Activated T-helper 17 cell treated with anti-CD3 and anti-CD28 coated beads, Interleukin-2, amount 50 U/mL, for 72 hours (primary cell): Measurements from ENCODE around the gene IL36A. TPM values are rescaled to one million over a fixed set of nuclear protein-coding genes. Genes with fewer than 3 reads are reported as not detected.

ENCODE experiments used
- ATAC-seq: fragments of 150-1000 bp; cut with Tn5 transposase; replicated peaks from 2 replicates; pipeline ENCODE4 v1.10.0; 2021; ENCODE audit warnings: mild to moderate bottlenecking, moderate library complexity
- H3K27ac Mint-ChIP-seq: one replicate; pipeline ENCODE4 v1.8.0; 2022; ENCODE audit warnings: mixed read lengths
- H3K27me3 Mint-ChIP-seq: one replicate; pipeline ENCODE4 v1.8.0; 2022; ENCODE audit warnings: mixed read lengths
- H3K36me3 Mint-ChIP-seq: one replicate; pipeline ENCODE4 v1.8.0; 2022; ENCODE audit warnings: low read depth, mild to moderate bottlenecking, mixed read lengths
- H3K4me1 Mint-ChIP-seq: one replicate; pipeline ENCODE4 v1.8.0; 2022; ENCODE audit warnings: mixed read lengths
- H3K4me3 Mint-ChIP-seq: one replicate; pipeline ENCODE4 v1.8.0; 2022; ENCODE audit warnings: mild to moderate bottlenecking, mixed read lengths
- H3K9me3 Mint-ChIP-seq: one replicate; pipeline ENCODE4 v1.8.0; 2022; ENCODE audit warnings: mixed read lengths
- total RNA-seq, 2 donors: library from RNA; stranded (reverse); gene quantifications; one replicate each; pipeline ENCODE4 v1.2.3, GENCODE V29; 2022

IL36A gene
- total RNA-seq, 2 donors from 2014 or later, result not detected

DNA sequence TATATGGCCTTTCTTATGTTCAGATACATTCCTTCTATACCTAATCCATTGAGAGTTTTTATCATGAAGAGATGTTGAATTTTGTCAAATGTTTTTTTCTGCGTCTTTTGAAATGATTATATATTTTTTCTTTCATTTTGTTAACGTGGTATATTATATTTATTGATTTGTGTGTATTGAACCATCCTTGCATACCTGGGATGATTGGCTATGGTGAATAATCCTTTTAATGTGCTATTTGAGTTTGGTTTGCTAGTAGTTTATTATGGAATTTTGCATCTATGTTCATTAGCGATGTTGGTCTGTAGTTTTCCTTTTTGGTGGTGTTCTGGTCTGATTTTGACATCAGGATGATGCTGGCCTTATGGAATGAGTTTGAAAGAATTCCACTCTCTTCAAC, 15.6 kb upstream of the IL36A start:
- Mint-ChIP-seq H3K4me3 (no peak overlapping the region), H3K9me3 (peaks cover 11% of the 10 kb centered on the region), H3K4me1 (peaks cover 13% of the 10 kb centered on the region), H3K36me3 (no peaks in the 10 kb centered on the region), H3K27ac (no peak overlapping the region), H3K27me3 (no peaks in the 10 kb centered on the region)
- ATAC-seq, result no peak

DNA sequence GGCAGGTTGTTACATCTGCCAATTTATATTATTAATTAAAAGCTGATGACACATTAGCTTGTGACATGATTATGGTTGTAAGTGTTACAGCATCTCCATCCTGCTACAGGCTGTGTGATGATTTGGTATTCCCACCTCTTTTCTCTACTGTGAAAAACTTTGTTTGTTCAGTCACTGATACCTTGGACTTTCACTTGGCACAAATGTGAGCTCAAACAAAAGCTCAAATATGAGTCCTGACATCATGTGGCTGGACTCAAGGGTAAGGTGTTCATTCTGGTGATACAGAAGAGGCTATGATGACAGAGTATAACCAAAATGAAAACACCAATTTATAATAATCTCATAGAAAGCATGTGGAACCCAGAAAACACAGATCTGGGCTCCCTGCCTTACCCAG, 11.4 kb upstream of the IL36A start:
- no peak overlapping the region for H3K4me3 Mint-ChIP-seq
- no peak for ATAC-seq
- no peaks in the 10 kb centered on the region for H3K27me3 Mint-ChIP-seq
- H3K36me3 Mint-ChIP-seq, result no peaks in the 10 kb centered on the region
- no peak overlapping the region for H3K27ac Mint-ChIP-seq
- H3K4me1 Mint-ChIP-seq, result peaks cover 20% of the 10 kb centered on the region
- H3K9me3 Mint-ChIP-seq, result peaks cover 11% of the 10 kb centered on the region

DNA sequence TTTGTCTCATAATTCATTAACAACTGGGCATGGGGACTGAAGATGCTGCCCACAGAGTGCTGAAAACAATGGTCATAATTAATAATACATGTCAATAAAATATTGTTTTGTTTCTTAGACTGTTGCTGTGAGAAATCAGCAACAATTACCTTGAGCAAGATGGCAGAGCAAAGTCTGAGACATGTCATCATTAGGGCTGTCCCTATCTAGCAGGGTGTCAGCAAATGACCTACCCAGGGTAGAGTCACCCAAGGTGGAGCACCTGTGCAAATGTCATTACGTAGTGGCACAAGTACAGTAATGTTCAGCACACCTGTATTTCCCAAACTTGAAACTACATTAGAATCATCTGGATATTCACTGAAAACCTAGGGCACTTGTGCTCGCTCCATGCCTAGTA, 10.6 kb upstream of the IL36A start:
- no peak for ATAC-seq
- Mint-ChIP-seq H3K4me3 (no peak overlapping the region), H3K36me3 (no peaks in the 10 kb centered on the region), H3K27ac (no peak overlapping the region), H3K9me3 (peaks cover 14% of the 10 kb centered on the region), H3K4me1 (peaks cover 20% of the 10 kb centered on the region), H3K27me3 (no peaks in the 10 kb centered on the region)

DNA sequence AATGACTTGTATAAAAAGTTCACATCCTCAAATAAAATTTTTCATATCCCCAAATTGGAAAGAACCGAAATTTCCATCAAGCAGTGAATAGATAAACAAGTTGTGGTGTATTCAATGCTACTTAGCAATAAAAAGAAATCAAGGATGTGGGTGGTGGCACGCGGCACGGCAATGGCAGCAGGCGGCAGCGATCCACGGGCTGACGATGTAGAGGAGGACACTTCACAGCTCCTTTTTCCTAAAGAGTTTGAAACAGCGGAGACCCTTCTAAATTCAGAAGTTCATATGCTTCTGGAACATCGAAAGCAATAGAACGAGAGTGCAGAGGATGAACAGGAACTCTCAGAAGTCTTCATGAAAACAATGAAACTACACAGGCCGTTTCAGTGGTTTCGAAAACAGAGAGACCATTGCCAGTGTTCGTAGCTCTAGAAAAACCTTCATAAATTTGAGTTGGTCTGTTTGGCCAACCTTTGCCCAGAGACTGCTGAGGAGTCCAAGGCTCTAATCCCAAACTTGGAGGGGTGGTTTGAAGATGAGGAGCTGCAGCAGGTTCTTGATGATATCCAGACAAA, 9.8 kb upstream of the IL36A start:
- Mint-ChIP-seq H3K36me3 (no peaks in the 10 kb centered on the region), H3K4me1 (peaks cover 20% of the 10 kb centered on the region), H3K27me3 (no peaks in the 10 kb centered on the region), H3K9me3 (peaks cover 15% of the 10 kb centered on the region), H3K4me3 (peak overlapping the region; percentile 78), H3K27ac (peak overlapping the region; percentile 42)
- ATAC-seq, result peak; percentile 66

DNA sequence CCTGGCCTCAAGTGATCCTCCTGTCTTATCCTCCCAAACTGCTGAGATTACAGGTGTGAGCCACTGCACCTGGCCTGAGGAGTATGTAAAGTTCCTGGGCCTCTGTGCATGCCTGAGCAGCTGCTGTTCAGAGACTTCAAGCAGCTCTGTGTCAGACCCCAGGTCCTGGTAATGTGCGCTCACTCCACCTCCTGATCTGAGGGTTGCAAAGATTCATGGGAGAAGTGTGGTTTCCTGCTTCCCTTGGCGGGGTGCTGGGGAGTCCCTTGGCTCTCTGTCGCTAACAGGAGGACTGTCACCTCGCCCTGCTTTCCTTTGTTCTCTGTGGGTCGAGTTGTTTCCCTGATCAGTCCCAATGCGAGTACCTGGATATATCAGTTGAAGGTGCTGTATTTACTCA, 8.6 kb upstream of the IL36A start:
- Mint-ChIP-seq H3K4me3 (peak overlapping the region; percentile 78), H3K36me3 (no peaks in the 10 kb centered on the region), H3K27me3 (no peaks in the 10 kb centered on the region), H3K9me3 (peaks cover 23% of the 10 kb centered on the region), H3K27ac (peak overlapping the region; percentile 52), H3K4me1 (peaks cover 20% of the 10 kb centered on the region)
- ATAC-seq, result peak; percentile 93

DNA sequence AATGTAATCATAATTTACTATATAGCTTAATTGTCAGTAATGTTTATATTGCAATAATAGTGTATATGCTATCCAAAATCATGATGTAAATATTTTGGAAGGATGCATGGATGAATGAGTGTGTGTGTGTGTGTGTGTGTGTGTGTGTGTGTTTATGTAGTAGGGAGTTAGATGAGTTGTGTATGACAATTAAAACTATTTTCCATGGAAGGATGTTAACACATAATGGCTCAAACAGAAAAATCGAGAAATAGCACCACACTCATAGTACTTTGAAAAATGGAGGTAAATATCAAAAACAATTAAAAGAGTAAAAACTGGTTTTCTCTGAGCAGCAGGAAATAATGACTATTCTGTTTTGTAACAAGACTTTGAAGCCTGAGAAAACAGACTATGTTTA, 8.1 kb upstream of the IL36A start:
- Mint-ChIP-seq H3K4me3 (peak overlapping the region; percentile 78), H3K36me3 (no peaks in the 10 kb centered on the region), H3K9me3 (peaks cover 21% of the 10 kb centered on the region), H3K27ac (peak overlapping the region; percentile 52), H3K4me1 (peaks cover 20% of the 10 kb centered on the region), H3K27me3 (no peaks in the 10 kb centered on the region)
- no peak for ATAC-seq

DNA sequence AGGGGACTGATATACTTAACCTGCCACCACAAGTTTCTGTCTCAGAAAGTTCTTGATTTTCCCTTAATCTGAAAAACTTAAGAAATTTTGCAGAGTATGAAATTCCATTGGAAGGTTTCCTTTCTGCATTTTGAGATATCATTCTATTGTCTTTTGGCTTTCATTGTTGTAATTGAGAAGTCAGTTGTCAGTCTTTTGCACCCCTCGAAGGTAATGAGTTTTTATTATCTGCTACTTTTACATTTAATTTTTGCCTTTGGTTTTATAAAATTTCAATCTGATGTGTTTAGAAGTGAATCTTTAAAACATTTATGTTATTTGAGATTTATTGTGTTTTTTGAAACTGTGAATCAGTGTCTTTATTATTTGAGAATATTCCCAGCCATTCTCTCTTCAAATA, 4.8 kb upstream of the IL36A start:
- Mint-ChIP-seq H3K4me1 (peaks cover 17% of the 10 kb centered on the region), H3K27ac (no peak overlapping the region), H3K9me3 (peaks cover 12% of the 10 kb centered on the region), H3K36me3 (no peaks in the 10 kb centered on the region), H3K4me3 (no peak overlapping the region), H3K27me3 (no peaks in the 10 kb centered on the region)
- no peak for ATAC-seq

DNA sequence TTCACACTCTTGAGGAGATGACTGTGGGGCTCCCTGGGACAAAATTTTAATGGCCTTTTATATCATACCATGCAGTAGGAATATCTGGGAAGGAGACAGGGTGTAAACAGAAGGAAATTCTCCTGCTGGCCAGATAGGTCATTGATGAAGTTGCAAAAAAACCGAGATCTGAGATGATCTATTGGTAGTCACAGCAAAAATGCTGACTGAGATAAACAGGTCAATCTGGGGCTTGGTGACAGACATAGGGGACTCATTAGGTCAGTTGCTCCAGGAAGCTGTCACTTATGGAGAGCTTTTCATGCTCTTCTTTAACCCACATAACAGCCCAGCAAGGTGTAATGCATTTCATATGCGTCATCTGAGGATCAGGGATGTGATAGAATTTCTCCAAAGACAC, 2.6 kb upstream of the IL36A start:
- Mint-ChIP-seq H3K27ac (no peak overlapping the region), H3K36me3 (no peaks in the 10 kb centered on the region), H3K4me1 (no peaks in the 10 kb centered on the region), H3K4me3 (no peak overlapping the region), H3K9me3 (peaks cover 12% of the 10 kb centered on the region), H3K27me3 (no peaks in the 10 kb centered on the region)
- ATAC-seq, result no peak

DNA sequence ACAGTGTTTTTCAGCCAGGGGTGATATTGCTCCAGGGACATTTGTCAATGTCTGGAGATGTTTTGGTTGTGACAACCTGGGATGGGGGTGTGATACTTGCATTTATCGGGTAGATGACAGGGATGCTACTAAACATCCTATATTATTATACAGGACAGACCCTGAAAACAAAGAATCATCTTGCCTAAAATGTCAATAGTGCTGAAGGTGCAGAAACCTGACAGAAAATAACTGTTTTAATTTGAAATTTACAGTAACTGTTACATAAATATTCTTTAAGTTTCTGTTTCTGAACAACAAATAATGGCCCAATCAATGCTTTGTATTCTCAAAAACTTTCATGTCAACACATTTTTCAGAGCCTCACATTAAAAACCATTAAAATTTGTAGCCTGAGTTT, 2.0 kb downstream of the IL36A start:
- no peak for ATAC-seq
- H3K27ac Mint-ChIP-seq, result no peak overlapping the region
- H3K4me1 Mint-ChIP-seq, result no peaks in the 10 kb centered on the region
- H3K4me3 Mint-ChIP-seq, result no peak overlapping the region
- H3K27me3 Mint-ChIP-seq, result peaks cover 4% of the 10 kb centered on the region
- no peaks in the 10 kb centered on the region for H3K36me3 Mint-ChIP-seq
- no peaks in the 10 kb centered on the region for H3K9me3 Mint-ChIP-seq

DNA sequence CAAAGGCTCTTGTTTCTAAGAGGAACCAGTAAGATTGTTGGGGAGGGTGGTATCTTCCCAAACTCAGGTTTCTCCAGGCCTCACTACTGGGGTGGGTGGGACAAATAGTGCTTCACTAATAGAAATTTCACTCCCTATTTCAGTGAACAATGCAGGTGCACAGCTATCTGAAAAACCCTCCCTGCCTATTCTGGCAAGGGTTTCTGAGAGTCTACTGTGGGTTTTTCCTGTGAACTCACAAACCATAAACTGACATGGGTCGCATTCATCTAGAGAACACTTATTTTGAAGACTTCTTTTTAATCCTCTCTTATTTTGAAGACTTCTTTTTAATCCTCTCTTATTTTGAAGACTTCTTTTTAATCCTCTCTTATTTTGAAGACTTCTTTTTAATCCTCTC, 4.4 kb downstream of the IL36A start:
- Mint-ChIP-seq H3K36me3 (no peaks in the 10 kb centered on the region), H3K4me3 (no peak overlapping the region), H3K27me3 (peaks cover 7% of the 10 kb centered on the region), H3K9me3 (no peaks in the 10 kb centered on the region), H3K27ac (no peak overlapping the region), H3K4me1 (no peaks in the 10 kb centered on the region)
- ATAC-seq, result no peak

DNA sequence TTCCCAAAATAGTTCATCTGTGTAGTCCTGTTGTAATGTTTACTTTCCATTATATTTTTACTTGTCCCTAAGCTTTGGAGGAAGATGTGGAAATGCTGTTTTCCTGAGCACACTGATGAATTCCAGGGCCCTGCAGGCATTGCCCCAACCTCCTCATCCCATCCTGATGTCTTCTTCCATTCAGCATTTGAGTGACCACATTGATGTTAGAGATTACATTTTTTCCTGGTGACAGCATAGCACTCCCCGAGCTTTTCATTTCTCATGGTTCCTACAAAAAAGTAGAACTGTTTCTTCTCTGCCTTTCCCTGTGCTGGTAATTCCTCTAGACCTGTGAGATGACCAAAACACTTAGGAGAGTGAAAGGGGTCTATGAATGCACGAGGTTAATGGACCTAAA, 4.8 kb downstream of the IL36A start:
- Mint-ChIP-seq H3K9me3 (no peaks in the 10 kb centered on the region), H3K4me3 (no peak overlapping the region), H3K27ac (no peak overlapping the region), H3K36me3 (no peaks in the 10 kb centered on the region), H3K27me3 (peaks cover 7% of the 10 kb centered on the region), H3K4me1 (no peaks in the 10 kb centered on the region)
- ATAC-seq, result no peak

DNA sequence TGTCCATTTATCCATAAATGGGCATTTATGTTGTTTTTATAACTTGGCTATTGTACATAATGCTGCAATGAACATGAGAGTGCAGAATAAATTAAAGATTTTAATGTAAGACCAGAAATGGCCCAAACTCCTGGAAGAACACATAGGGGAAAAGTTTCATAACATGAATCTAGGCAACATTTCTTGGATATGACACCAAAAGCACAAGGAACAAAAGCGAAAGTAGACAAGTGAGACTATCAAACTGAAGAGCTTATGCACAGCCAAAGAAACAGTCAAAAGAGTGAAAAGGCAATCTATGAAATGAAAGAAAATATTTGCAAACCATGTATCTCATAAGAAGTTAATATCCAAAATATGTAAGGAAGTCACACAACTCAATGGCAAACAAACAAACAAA, 5.8 kb downstream of the IL36A start:
- H3K4me1 Mint-ChIP-seq, result no peaks in the 10 kb centered on the region
- no peaks in the 10 kb centered on the region for H3K9me3 Mint-ChIP-seq
- no peak overlapping the region for H3K4me3 Mint-ChIP-seq
- no peak for ATAC-seq
- peaks cover 7% of the 10 kb centered on the region for H3K27me3 Mint-ChIP-seq
- H3K27ac Mint-ChIP-seq, result no peak overlapping the region
- no peaks in the 10 kb centered on the region for H3K36me3 Mint-ChIP-seq

DNA sequence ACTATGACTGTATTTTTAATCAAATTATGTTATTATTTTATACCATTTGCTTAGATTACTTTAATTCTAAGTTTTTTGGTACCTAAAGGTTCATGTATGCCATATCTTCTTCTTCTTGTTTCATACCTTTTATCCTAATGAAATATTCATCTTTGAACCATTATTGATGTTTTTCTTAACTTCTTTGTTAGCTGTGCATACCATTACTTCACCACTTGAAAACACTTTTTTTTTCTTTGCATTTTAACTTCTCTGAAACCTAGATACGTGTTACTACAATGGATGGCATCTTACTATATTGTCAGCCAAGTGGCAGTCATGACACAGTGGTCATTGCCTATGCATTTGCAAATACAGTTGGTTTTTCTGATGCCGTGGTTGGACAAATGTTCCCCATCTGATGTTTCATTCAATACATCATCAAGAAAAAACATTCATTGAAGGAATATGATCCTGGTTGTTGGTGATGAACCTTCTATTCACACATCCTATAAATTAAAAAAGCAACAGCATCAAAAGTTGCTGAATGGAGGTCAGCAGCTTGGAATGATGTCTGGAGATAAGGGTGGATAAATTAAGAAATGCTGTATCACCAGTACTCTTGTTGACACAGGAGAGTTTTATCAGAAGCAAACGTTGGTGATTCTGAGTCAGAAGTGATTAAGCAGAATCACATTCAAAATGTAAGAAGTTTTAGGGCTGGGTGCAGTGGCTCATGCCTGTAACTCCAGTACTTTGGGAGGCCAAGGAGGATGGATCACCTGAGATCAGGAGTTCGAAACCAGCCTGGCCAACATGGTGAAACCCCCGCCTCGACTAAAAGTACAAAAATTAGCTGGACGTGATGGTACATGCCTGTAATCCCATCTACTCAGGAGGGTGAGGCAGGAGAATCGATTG, 7.4 kb downstream of the IL36A start:
- Mint-ChIP-seq H3K4me3 (no peak overlapping the region), H3K27me3 (peaks cover 15% of the 10 kb centered on the region), H3K9me3 (peaks cover 4% of the 10 kb centered on the region), H3K4me1 (no peaks in the 10 kb centered on the region), H3K27ac (no peak overlapping the region), H3K36me3 (no peaks in the 10 kb centered on the region)
- ATAC-seq, result no peak

DNA sequence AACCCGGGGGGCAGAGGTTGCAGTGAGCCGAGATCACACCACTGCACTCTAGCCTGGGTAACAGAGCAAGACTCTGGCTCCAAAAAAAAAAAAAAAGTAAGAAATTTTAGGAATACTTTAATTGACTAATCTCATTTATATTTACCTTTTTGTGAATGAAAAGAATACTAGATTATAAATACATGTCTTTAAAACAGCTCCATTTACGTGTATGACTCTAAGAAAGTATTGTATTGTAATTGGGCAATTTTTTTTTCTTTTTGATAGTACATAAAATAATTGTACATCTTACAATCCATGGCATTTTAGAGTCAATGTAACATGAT, 8.0 kb downstream of the IL36A start:
- H3K9me3 Mint-ChIP-seq, result peaks cover 4% of the 10 kb centered on the region
- H3K36me3 Mint-ChIP-seq, result no peaks in the 10 kb centered on the region
- H3K4me1 Mint-ChIP-seq, result no peaks in the 10 kb centered on the region
- ATAC-seq, result no peak
- no peak overlapping the region for H3K27ac Mint-ChIP-seq
- H3K27me3 Mint-ChIP-seq, result peaks cover 19% of the 10 kb centered on the region
- no peak overlapping the region for H3K4me3 Mint-ChIP-seq

DNA sequence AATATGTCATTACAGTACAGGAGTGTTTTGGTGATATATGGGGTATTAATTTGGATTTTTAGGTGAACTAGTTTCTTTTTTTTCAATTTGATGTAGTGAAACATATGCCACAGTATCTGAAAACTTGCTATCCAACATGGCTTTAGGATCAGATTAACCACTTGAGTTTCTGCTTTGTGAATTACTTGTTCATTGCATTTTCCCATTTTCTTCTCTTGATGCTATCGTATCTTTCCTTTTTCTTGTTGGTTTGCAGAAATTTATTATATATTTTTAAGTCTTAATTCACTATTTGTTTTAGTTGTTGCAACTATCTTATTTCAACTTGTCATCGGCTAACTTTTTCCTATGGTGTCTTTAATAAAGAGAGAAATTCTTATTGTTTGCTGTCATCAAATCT, 8.8 kb downstream of the IL36A start:
- H3K36me3 Mint-ChIP-seq, result no peaks in the 10 kb centered on the region

More for the DNA sequence above, 8.8 kb downstream of the IL36A start:
- H3K27ac Mint-ChIP-seq, result no peak overlapping the region
- no peak for ATAC-seq
- peaks cover 26% of the 10 kb centered on the region for H3K27me3 Mint-ChIP-seq
- H3K4me3 Mint-ChIP-seq, result no peak overlapping the region
- peaks cover 11% of the 10 kb centered on the region for H3K9me3 Mint-ChIP-seq
- no peaks in the 10 kb centered on the region for H3K4me1 Mint-ChIP-seq
